Calu3 (cell line): ENCODE measurements around the gene OMP. TPM values are rescaled to one million over a fixed set of nuclear protein-coding genes. Genes with fewer than 3 reads are reported as not detected.
"Not testable (repeated sequence)": the region's sequence is repeated elsewhere in the genome, so short reads cannot be mapped to it uniquely, and the experiment has no call there.

Experiments
- BruUV-seq: library from RNA; stranded (reverse); fragments of 400-500 nt; replicated peaks from 2 replicates; lab custom pipeline; 2021; lab: Mats Ljungman, UMichigan
- CTCF ChIA-PET: fragments of 300-600 bp; sonication (Branson Sonifier 250); formaldehyde crosslinking; loops from one replicate; lab custom pipeline; 2022; ENCODE audit warnings: antibody characterized with exemption; lab: Charles Lee
- DNase-seq: peaks from one replicate; pipeline ENCODE4 v3.0.0; 2022
- H3K27ac Mint-ChIP-seq: one replicate; pipeline ENCODE4 v1.8.0; 2022; ENCODE audit warnings: mixed read lengths; ENCODE audit not compliant: unreplicated experiment
- H3K27me3 Mint-ChIP-seq: one replicate; pipeline ENCODE4 v1.8.0; 2022; ENCODE audit warnings: mixed read lengths; ENCODE audit not compliant: unreplicated experiment
- H3K36me3 Mint-ChIP-seq: one replicate; pipeline ENCODE4 v1.8.0; 2022; ENCODE audit warnings: mild to moderate bottlenecking, moderate library complexity, mixed read lengths; ENCODE audit not compliant: insufficient read depth, unreplicated experiment
- H3K4me1 Mint-ChIP-seq: one replicate; pipeline ENCODE4 v1.8.0; 2022; ENCODE audit warnings: mild to moderate bottlenecking, low read depth, mixed read lengths; ENCODE audit not compliant: unreplicated experiment
- H3K4me3 Mint-ChIP-seq: one replicate; pipeline ENCODE4 v1.8.0; 2022; ENCODE audit warnings: mild to moderate bottlenecking, low read depth, moderate library complexity, mixed read lengths; ENCODE audit not compliant: unreplicated experiment
- H3K9me3 Mint-ChIP-seq: one replicate; pipeline ENCODE4 v1.8.0; 2022; ENCODE audit warnings: low read depth, mixed read lengths; ENCODE audit not compliant: unreplicated experiment
- intact Hi-C: fragments of 100-400 bp; cut with micrococcal nuclease; formaldehyde crosslinking; loops from one replicate; pipeline ENCODE4 v1.10.0; 2022; ENCODE audit not compliant: unreplicated experiment
- total RNA-seq: library from RNA; stranded (reverse); gene quantifications from 2 replicates; pipeline ENCODE4 v1.2.3, GENCODE V29; 2022
- TF ChIP-seq, protein P1 (sequence below): fragments of 200-600 bp; IDR thresholded peaks from one replicate; pipeline ENCODE4 v1.8.0; 2022; ENCODE audit warnings: antibody characterized with exemption; ENCODE audit not compliant: unreplicated experiment

Gene OMP
- total RNA-seq, 1 experiment from 2014 or later = 1.1 TPM

DNA sequence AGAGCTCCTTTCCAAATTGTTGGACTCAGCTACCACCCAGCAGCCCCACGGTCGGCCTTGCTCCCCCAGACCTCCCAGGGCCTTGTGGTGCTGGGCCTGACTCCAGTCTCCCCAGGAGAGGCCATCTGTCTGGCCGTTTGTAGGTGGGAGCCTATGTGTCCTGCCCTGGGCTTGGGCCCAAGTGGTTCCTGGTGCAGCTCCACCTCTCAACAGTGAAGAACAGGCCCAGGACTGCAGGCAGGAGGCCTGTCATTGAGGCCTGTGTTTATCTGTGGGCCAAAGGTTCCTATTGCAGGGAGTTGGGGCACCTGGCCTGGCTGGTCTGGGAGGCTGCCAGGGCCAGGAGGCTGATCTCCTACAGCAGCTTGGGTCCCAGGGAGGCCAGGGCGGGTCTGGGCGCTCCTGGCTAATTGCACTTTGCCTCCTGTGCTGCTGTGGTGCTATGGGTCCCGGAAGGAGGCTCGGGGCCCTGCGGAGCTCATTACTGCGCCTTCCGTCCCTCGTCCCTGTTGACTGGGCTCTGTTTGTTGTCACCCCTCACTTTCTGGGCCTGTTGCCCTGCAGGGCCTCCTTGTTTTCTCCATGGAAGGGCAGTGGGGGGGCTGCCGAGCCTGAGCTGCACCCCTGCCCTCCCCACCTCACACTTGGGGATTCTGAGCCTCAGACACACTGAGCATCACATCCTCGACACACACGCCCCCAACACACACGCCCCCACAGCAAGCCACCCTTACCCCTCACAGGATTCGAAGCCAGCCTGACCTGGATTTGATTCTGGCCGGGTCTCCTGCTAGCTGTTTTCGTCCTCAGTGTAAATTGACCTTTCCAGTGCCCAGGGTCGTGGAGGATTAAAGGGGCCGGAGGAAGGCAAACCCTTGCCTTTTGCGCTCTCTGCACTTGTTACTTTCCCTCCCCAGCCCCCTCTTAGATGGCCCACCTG is 6.8 kb upstream of the OMP start:
- peaks cover 21% of the 10 kb centered on the region for H3K4me1 Mint-ChIP-seq
- CTCF ChIA-PET = interaction anchor here (0.8 to 2.7 kb wide), 6 partner anchors 11 to 75 kb away, joined by 3 to 14 read pairs (median 4); partner anchors contain the start of gene MYO7A
- no peak for DNase-seq
- no TSS peak for BruUV-seq
- H3K4me3 Mint-ChIP-seq = no peak overlapping the region
- no peaks in the 10 kb centered on the region for H3K27me3 Mint-ChIP-seq
- intact Hi-C loops = no loop called here
- TF ChIP-seq, protein P1, sequence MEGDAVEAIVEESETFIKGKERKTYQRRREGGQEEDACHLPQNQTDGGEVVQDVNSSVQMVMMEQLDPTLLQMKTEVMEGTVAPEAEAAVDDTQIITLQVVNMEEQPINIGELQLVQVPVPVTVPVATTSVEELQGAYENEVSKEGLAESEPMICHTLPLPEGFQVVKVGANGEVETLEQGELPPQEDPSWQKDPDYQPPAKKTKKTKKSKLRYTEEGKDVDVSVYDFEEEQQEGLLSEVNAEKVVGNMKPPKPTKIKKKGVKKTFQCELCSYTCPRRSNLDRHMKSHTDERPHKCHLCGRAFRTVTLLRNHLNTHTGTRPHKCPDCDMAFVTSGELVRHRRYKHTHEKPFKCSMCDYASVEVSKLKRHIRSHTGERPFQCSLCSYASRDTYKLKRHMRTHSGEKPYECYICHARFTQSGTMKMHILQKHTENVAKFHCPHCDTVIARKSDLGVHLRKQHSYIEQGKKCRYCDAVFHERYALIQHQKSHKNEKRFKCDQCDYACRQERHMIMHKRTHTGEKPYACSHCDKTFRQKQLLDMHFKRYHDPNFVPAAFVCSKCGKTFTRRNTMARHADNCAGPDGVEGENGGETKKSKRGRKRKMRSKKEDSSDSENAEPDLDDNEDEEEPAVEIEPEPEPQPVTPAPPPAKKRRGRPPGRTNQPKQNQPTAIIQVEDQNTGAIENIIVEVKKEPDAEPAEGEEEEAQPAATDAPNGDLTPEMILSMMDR = no peak
- H3K9me3 Mint-ChIP-seq = no peaks in the 10 kb centered on the region
- no peak overlapping the region for H3K27ac Mint-ChIP-seq
- H3K36me3 Mint-ChIP-seq = peaks cover 5% of the 10 kb centered on the region

DNA sequence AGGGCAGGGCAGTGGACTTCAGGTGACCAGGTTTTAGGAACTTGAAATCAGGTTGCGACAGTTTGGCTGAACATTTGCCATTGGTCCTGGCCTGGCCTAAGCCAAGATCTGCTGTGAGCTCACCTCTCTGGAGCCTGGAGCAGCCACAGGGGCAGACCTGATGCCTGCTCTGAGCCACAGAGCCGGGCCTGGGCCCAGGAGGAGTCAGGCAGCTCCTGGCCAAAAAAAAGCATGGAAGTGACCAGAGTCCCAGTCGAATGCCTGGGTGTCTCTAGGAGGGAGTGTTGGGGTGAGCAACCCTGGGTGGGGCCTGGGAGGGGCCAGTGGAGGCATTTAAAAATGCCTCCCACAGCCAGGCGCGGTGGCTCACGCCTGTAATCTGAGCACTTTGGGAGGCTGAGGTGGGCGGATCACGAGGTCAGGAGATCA is 6.0 kb upstream of the OMP start:
- no peaks in the 10 kb centered on the region for H3K27me3 Mint-ChIP-seq
- no peak overlapping the region for H3K4me3 Mint-ChIP-seq
- H3K27ac Mint-ChIP-seq = no peak overlapping the region
- H3K9me3 Mint-ChIP-seq = no peaks in the 10 kb centered on the region
- peaks cover 5% of the 10 kb centered on the region for H3K36me3 Mint-ChIP-seq
- CTCF ChIA-PET = interaction anchor here (0.7 to 2.7 kb wide), 4 partner anchors 10 to 1661 kb away, joined by 3 to 14 read pairs (median 6); no protein-coding TSS in a partner anchor
- no peak for DNase-seq
- intact Hi-C loops = no loop called here
- H3K4me1 Mint-ChIP-seq = peaks cover 21% of the 10 kb centered on the region
- TF ChIP-seq, protein P1 = no peak
- BruUV-seq = no TSS peak

DNA sequence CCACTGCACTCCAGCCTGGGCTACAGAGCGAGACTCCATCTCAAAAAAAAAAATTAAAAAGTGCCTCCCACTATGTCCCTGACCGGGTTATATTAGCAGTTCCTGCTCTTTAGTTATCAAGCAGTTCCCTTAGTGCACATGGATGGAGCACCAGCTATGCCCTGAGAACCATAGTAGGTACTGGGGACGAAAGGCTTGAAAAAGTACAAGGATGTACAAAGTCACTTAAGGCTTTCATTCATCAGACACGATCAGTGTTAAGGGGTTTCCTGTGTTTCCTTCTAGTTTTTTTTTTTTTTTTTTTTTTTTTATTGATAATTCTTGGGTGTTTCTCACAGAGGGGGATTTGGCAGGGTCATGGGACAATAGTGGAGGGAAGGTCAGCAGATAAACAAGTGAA is 5.5 kb upstream of the OMP start:
- intact Hi-C loops, H3K4me3 Mint-ChIP-seq, H3K27me3 Mint-ChIP-seq, H3K9me3 Mint-ChIP-seq, BruUV-seq, H3K27ac Mint-ChIP-seq, H3K36me3 Mint-ChIP-seq, DNase-seq: not testable (repeated sequence)
- CTCF ChIA-PET = interaction anchor here (0.7 to 2.2 kb wide), 2 partner anchors 10 to 1662 kb away, joined by 3 to 7 read pairs; no protein-coding TSS in a partner anchor
- peaks cover 21% of the 10 kb centered on the region for H3K4me1 Mint-ChIP-seq

DNA sequence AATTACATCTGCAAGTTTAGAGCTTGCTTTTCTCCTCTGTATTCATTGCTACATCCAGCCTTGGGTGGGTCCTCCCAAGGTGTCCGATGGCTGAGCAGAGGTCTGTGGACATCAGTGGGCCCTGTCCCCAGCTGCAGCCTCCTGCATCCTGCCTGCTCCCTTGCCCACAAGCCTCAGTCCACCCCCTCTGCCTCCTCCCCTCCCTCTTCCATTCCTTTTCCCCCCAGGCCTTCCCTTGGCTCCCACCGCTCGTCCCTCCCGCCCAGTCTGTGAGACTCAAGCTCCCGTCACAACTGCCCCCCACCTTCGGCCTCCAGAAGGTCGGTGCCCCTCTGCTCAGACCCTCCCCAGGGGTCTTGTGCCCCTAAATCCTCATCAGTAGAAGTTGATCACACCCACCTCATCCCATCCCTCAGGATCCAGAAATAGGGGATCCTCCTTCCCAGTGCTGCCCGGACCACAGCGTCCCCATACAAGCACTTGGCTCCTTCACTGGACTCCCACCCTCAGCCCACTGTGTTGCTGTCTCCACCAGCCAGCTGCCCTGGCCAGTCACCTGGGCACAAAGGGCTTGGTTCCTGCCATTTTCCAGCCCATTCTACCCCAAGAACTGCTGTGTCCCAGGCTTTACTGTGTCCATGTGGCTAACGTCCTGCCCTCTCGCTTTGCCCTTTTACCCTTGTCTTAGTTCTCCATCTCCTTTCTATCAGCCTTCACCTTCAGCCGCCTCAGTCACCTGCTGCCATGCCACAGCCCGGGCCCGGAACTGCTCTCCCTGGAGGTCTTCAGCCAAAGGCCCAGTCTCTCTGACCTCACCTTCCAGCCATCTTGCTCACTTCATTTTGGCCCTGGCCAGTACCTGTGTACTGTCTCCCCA is 2.2 kb upstream of the OMP start:
- DNase-seq = no peak
- intact Hi-C loops = no loop called here
- H3K36me3 Mint-ChIP-seq = peaks cover 10% of the 10 kb centered on the region
- H3K4me3 Mint-ChIP-seq = no peak overlapping the region
- no peaks in the 10 kb centered on the region for H3K9me3 Mint-ChIP-seq
- H3K4me1 Mint-ChIP-seq = peaks cover 21% of the 10 kb centered on the region
- no peak overlapping the region for H3K27ac Mint-ChIP-seq
- BruUV-seq = no TSS peak
- no peaks in the 10 kb centered on the region for H3K27me3 Mint-ChIP-seq
- CTCF ChIA-PET = interaction anchor here (0.6 to 1.1 kb wide), 5 partner anchors 9 to 295 kb away, joined by 3 to 4 read pairs (median 3); no protein-coding TSS in a partner anchor
- TF ChIP-seq, protein P1 = no peak
